Transverse colon (tissue), 4 donors: ENCODE measurements around the gene ARID3C.
A peak's percentile ranks its signal among the peaks of the same experiment; 100 is the strongest.

ENCODE experiments used
- CTCF ChIP-seq, 5 experiments: fragments of 200-600 bp in 3 of 5; fragments of 450-650 bp in 2 of 5; sonication (generic) in 3 of 5; IDR thresholded peaks; 1 replicate in 2 of 5; 2 replicates in 3 of 5; pipeline ENCODE4 v1.5.1; 2016 to 2017; ENCODE audit warnings: antibody characterized with exemption in 5 of 5, inconsistent platforms in 3 of 5, mild to moderate bottlenecking in 2 of 5, moderate library complexity in 1 of 5
- EP300 ChIP-seq: sonication (generic); formaldehyde crosslinking; IDR thresholded peaks from one replicate; pipeline ENCODE4 v1.6.1; 2017; ENCODE audit warnings: antibody characterized with exemption, low read depth
- POLR2A ChIP-seq: fragments of 450-650 bp; IDR thresholded peaks from one replicate; pipeline ENCODE4 v1.6.1; 2016; ENCODE audit warnings: antibody characterized with exemption, mild to moderate bottlenecking, moderate library complexity
- POLR2AphosphoS5 ChIP-seq, 3 donors: sonication (generic); formaldehyde crosslinking; IDR thresholded peaks; one replicate each; pipeline ENCODE4 v1.6.1; 2016; ENCODE audit warnings: antibody characterized with exemption in 3 of 3

DNA sequence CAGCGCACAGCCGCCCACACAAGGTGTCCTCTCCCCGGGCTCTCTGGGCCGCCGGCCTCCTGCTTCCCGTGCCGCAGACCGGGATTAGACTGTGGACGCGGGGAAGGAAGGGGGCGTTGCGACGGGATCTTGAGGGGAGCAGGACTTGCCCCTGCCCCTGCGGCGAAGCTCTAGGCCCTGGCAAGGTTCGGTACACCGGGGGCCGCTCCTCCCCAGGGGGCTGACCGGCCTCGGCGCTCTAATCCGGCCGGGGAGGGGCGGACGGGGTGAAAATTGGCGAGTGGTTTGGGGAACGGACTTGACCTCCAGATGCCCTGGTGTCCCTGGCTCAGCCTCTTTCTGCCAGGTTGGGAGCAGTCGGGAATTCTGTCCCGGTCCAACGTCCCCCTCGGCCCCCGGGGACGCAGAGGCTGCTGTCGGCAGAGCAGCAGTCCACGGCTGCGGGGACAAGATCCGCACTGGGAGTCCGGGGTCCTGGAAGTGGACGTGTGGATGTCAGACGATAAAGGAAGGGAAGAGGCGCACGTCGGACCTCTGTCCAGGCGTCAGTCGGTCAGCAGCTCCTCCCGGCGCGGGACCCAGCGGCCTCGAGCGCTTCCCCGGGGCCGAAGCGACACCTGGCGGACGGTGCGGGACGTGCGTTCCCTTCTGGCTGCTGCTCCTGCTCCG, 37.5 kb downstream of the ARID3C start:
- TF ChIP-seq CTCF (IDR thresholded peaks at IDR 0.05) (peak; percentile 91 to 96 (median 93)), POLR2AphosphoS5 (IDR thresholded peaks at IDR 0.05) (no peak), POLR2A (no peak), EP300 (no peak)
